ENCODE results near the gene SCYGR7. TPM values are rescaled to one million over a fixed set of nuclear protein-coding genes. Genes with fewer than 3 reads are reported as not detected.

SCYGR7 gene
- total RNA-seq, 1 donor from 2014 or later = not detected

- H3K9me3 Mint-ChIP-seq = peaks cover 4% of the 10 kb centered on the region
- no peaks in the 10 kb centered on the region for H3K36me3 Mint-ChIP-seq (ENCODE audit: low read depth)
- intact Hi-C loops (cut with micrococcal nuclease) = no loop called here
- CTCF ChIA-PET = no interaction called here
- no peaks in the 10 kb centered on the region for H3K4me1 Mint-ChIP-seq
- no peak overlapping the region for H3K27ac Mint-ChIP-seq
- H3K27me3 Mint-ChIP-seq = peaks cover 11% of the 10 kb centered on the region
- TF ChIP-seq, protein P1, sequence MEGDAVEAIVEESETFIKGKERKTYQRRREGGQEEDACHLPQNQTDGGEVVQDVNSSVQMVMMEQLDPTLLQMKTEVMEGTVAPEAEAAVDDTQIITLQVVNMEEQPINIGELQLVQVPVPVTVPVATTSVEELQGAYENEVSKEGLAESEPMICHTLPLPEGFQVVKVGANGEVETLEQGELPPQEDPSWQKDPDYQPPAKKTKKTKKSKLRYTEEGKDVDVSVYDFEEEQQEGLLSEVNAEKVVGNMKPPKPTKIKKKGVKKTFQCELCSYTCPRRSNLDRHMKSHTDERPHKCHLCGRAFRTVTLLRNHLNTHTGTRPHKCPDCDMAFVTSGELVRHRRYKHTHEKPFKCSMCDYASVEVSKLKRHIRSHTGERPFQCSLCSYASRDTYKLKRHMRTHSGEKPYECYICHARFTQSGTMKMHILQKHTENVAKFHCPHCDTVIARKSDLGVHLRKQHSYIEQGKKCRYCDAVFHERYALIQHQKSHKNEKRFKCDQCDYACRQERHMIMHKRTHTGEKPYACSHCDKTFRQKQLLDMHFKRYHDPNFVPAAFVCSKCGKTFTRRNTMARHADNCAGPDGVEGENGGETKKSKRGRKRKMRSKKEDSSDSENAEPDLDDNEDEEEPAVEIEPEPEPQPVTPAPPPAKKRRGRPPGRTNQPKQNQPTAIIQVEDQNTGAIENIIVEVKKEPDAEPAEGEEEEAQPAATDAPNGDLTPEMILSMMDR (IDR thresholded peaks at IDR 0.05) = no peak
- no peak for DNase-seq
- no peak for ATAC-seq (ENCODE audit: low read depth)
- no peak overlapping the region for H3K4me3 Mint-ChIP-seq
- POLR2A ChIA-PET = no interaction called here
These were observed 24.8 kb upstream of the SCYGR7 start for GRCh38 chr2:227703280-227703732.

DNA sequence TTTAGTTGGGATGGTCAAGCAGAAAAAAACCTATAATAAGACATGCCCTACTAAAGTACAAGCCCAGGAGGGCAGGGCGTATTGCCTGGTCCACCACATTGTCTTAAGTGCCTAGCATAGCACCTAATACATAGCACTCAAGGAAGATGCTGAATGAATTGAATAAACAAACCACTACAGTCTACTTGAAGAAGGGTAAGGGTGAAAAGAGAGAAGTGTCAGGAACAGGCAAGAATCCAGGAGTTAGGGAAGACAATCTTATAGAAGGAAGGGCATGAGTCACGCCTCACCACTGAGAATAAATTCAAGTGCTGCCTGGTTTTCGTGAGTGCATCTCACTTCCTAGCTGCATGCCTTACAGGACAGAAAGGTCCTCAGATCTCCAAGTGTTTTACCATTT, 24.2 kb upstream of the SCYGR7 start:
- POLR2A ChIA-PET = no interaction called here
- Mint-ChIP-seq H3K27me3 (peaks cover 11% of the 10 kb centered on the region), H3K4me3 (no peak overlapping the region), H3K9me3 (peaks cover 4% of the 10 kb centered on the region), H3K27ac (no peak overlapping the region), H3K36me3 (ENCODE audit: low read depth) (no peaks in the 10 kb centered on the region), H3K4me1 (no peaks in the 10 kb centered on the region)
- TF ChIP-seq, protein P1 (IDR thresholded peaks at IDR 0.05) = no peak
- CTCF ChIA-PET = no interaction called here
- DNase-seq = no peak
- ATAC-seq (ENCODE audit: low read depth) = no peak
- intact Hi-C loops (cut with micrococcal nuclease) = no loop called here

GRCh38 chr2:227706859-227707258, 21.3 kb upstream of the SCYGR7 start:
- no peak for DNase-seq
- Mint-ChIP-seq H3K4me1 (no peaks in the 10 kb centered on the region), H3K27me3 (peaks cover 13% of the 10 kb centered on the region), H3K36me3 (ENCODE audit: low read depth) (no peaks in the 10 kb centered on the region), H3K27ac (no peak overlapping the region), H3K4me3 (no peak overlapping the region), H3K9me3 (peaks cover 4% of the 10 kb centered on the region)
- POLR2A ChIA-PET = no interaction called here
- intact Hi-C loops (cut with micrococcal nuclease) = no loop called here
- TF ChIP-seq, protein P1 (IDR thresholded peaks at IDR 0.05) = no peak
- ATAC-seq (ENCODE audit: low read depth) = no peak
- CTCF ChIA-PET = no interaction called here

DNA sequence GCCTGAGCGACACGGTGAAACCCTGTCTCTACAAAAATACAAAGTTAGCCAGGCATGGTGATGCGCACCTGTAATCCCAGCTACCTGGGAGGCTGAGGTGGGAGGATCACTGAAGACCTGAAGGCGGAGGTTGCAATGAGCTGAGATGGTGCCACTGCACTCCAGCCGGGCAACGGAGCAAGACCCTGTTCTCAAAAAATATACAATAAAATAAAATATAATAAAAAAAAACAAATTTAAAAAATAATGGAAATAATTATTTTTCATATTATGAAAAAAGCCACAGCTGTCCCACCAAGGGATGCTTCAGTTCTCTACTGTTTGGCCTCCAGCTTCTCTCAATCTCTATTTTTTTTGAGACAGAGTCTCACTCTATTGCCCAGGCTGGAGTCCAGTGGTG, 20.7 kb upstream of the SCYGR7 start:
- no peak for ATAC-seq (ENCODE audit: low read depth)
- Mint-ChIP-seq H3K9me3 (peaks cover 3% of the 10 kb centered on the region), H3K4me3 (no peak overlapping the region)

DNA sequence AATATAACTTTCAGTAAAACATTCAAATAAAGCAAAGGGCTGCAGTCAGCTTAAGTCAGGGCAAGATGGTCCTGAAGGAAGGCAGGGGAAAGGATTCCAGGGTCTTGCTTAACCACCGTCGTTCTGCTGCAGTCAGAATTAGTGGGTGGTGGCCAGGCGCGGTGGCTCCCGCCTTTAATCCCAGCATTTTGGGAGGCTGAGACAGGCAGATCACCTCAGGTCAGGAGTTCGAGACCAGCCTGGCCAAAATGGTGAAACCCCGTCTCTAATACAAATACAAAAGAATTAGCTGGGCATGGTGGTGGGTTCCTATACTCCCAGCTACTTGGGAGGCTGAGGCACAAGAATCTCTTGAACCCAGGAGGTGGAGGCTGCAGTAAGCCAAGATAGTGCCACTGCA, 17.1 kb upstream of the SCYGR7 start:
- no peaks in the 10 kb centered on the region for H3K36me3 Mint-ChIP-seq (ENCODE audit: low read depth)
- TF ChIP-seq, protein P1 (IDR thresholded peaks at IDR 0.05) = no peak
- no peak for ATAC-seq (ENCODE audit: low read depth)
- H3K27ac Mint-ChIP-seq = no peak overlapping the region
- no peak overlapping the region for H3K4me3 Mint-ChIP-seq
- no peaks in the 10 kb centered on the region for H3K9me3 Mint-ChIP-seq
- intact Hi-C loops (cut with micrococcal nuclease) = no loop called here
- ChIA-PET CTCF (no interaction called here), POLR2A (no interaction called here)
- no peaks in the 10 kb centered on the region for H3K4me1 Mint-ChIP-seq
- H3K27me3 Mint-ChIP-seq = peaks cover 6% of the 10 kb centered on the region
- DNase-seq = no peak

More for the DNA sequence above, 20.7 kb upstream of the SCYGR7 start:
- ChIA-PET POLR2A (no interaction called here), CTCF (no interaction called here)
- intact Hi-C loops (cut with micrococcal nuclease) = no loop called here
- Mint-ChIP-seq H3K27me3 (peaks cover 13% of the 10 kb centered on the region), H3K36me3 (ENCODE audit: low read depth) (no peaks in the 10 kb centered on the region), H3K4me1 (no peaks in the 10 kb centered on the region), H3K27ac (no peak overlapping the region)
- TF ChIP-seq, protein P1 (IDR thresholded peaks at IDR 0.05) = no peak
- DNase-seq = no peak
